ENCODE data around the gene SLC6A17.

GRCh38 chr1:110152133-110152785, 2.0 kb downstream of the SLC6A17 start:
- no peak for TF ChIP-seq MCM5 (IDR thresholded peaks at IDR 0.05; ENCODE audit: low read depth)
- TF ChIP-seq ZNF274 (IDR thresholded peaks at IDR 0.05; ENCODE audit: borderline replicate concordance, low read depth, low read length): no peak
- TF ChIP-seq ZNF121 (CRISPR knock-in tag; conservative IDR thresholded peaks at IDR 0.05): no peak
- TF ChIP-seq ZNF592 (IDR thresholded peaks at IDR 0.05): no peak
- TF ChIP-seq TFE3 (CRISPR knock-in tag; IDR thresholded peaks at IDR 0.05): no peak

All from K562 (cell line).